ENCODE results near the gene HAGH. TPM values are rescaled to one million over a fixed set of nuclear protein-coding genes. Genes with fewer than 3 reads are reported as not detected.

The HAGH gene
- total RNA-seq, 1 donor from 2014 or later = 87.3 TPM

GRCh38 chr16:1762196-1762878, 64.3 kb downstream of the HAGH start:
- DNase-seq (ENCODE audit: low read depth) = no peak
- TF ChIP-seq CTCF (conservative IDR thresholded peaks at IDR 0.05; ENCODE audit: low read depth, low read length) = no peak
- no peak overlapping the region for H3K4me3 ChIP-seq (ENCODE audit: low read depth, low read length)

GRCh38 chr16:1761751-1762150, 64.9 kb downstream of the HAGH start:
- TF ChIP-seq CTCF (conservative IDR thresholded peaks at IDR 0.05; ENCODE audit: low read depth, low read length) = no peak
- DNase-seq (ENCODE audit: low read depth) = no peak
- H3K4me3 ChIP-seq (ENCODE audit: low read depth, low read length) = no peak overlapping the region

GRCh38 chr16:1760911-1761310, 65.7 kb downstream of the HAGH start:
- no peak overlapping the region for H3K4me3 ChIP-seq (ENCODE audit: low read depth, low read length)
- no peak for DNase-seq (ENCODE audit: low read depth)
- TF ChIP-seq CTCF (conservative IDR thresholded peaks at IDR 0.05; ENCODE audit: low read depth, low read length) = no peak

GRCh38 chr16:1759511-1759910, 67.1 kb downstream of the HAGH start:
- no peak for TF ChIP-seq CTCF (conservative IDR thresholded peaks at IDR 0.05; ENCODE audit: low read depth, low read length)
- no peak for DNase-seq (ENCODE audit: low read depth)
- H3K4me3 ChIP-seq (ENCODE audit: low read depth, low read length) = no peak overlapping the region

- TF ChIP-seq CTCF (conservative IDR thresholded peaks at IDR 0.05; ENCODE audit: low read depth, low read length) = no peak
- no peak for DNase-seq (ENCODE audit: low read depth)
- no peak overlapping the region for H3K4me3 ChIP-seq (ENCODE audit: low read depth, low read length)
Measured at GRCh38 chr16:1758923-1759322, 67.7 kb downstream of the HAGH start.

- TF ChIP-seq CTCF (conservative IDR thresholded peaks at IDR 0.05; ENCODE audit: low read depth, low read length) = no peak
- no peak for DNase-seq (ENCODE audit: low read depth)
- no peak overlapping the region for H3K4me3 ChIP-seq (ENCODE audit: low read depth, low read length)
Measured at GRCh38 chr16:1757714-1758461, 68.7 kb downstream of the HAGH start.

Other genes with a start within 250 kb of the HAGH start
- gene IFT140, start 214.8 kb downstream of the HAGH start, total RNA-seq = 4.6 and 12.5 TPM in 2 replicates
- gene CRAMP1, start 214.5 kb downstream of the HAGH start, total RNA-seq = 6.9 and 8.0 TPM in 2 replicates
- 119 and 226 TPM in 2 replicates for gene JPT2, start 148.5 kb downstream of the HAGH start, total RNA-seq
- 22.0 and 37.5 TPM in 2 replicates for gene MAPK8IP3, start 120.6 kb downstream of the HAGH start, total RNA-seq
- 50.5 and 63.2 TPM in 2 replicates for gene NME3, start 55.3 kb downstream of the HAGH start, total RNA-seq
- 7.5 and 14.0 TPM in 2 replicates for gene EME2, start 54.0 kb downstream of the HAGH start, total RNA-seq
- gene MRPS34, start 53.7 kb downstream of the HAGH start, total RNA-seq = 167 and 227 TPM in 2 replicates
- 35.0 and 57.9 TPM in 2 replicates for gene SPSB3, start 44.3 kb downstream of the HAGH start, total RNA-seq
- 111 and 138 TPM in 2 replicates for gene NUBP2, start 43.9 kb downstream of the HAGH start, total RNA-seq
- gene IGFALS, start 33.1 kb downstream of the HAGH start, total RNA-seq = 2.6 TPM in 1 of 2 replicates, not detected in the other
- gene FAHD1, start 381 bp upstream of the HAGH start, total RNA-seq = 47.7 and 59.2 TPM in 2 replicates
- 2.1 and 6.4 TPM in 2 replicates for gene MEIOB, start 45.3 kb upstream of the HAGH start, total RNA-seq
- gene HS3ST6, start 91.6 kb upstream of the HAGH start, total RNA-seq = not detected in 2 replicates
- gene MSRB1, start 116.4 kb upstream of the HAGH start, total RNA-seq = 8.6 and 22.0 TPM in 2 replicates
- not detected in 2 replicates for gene RPL3L, start 127.9 kb upstream of the HAGH start, total RNA-seq
- 236 and 407 TPM in 2 replicates for gene NDUFB10, start 132.7 kb upstream of the HAGH start, total RNA-seq
- 2,813 and 2,878 TPM in 2 replicates for gene RPS2, start 138.0 kb upstream of the HAGH start, total RNA-seq
- gene RNF151, start 140.0 kb upstream of the HAGH start, total RNA-seq = not detected in 2 replicates
- gene TBL3, start 145.2 kb upstream of the HAGH start, total RNA-seq = 108 and 127 TPM in 2 replicates
- gene NOXO1, start 154.6 kb upstream of the HAGH start, total RNA-seq = 0.94 and 1.2 TPM in 2 replicates
- 21.5 and 36.3 TPM in 2 replicates for gene GFER, start 157.4 kb upstream of the HAGH start, total RNA-seq
- gene SYNGR3, start 163.1 kb upstream of the HAGH start, total RNA-seq = 8.5 and 22.0 TPM in 2 replicates
- 48.8 and 66.9 TPM in 2 replicates for gene ZNF598, start 183.0 kb upstream of the HAGH start, total RNA-seq
- gene NPW, start 193.0 kb upstream of the HAGH start, total RNA-seq = 0.46 and 2.4 TPM in 2 replicates
- gene NHERF2, start 200.1 kb upstream of the HAGH start, total RNA-seq = 29.9 and 42.2 TPM in 2 replicates
- 61.2 and 62.8 TPM in 2 replicates for gene NTHL1, start 221.0 kb upstream of the HAGH start, total RNA-seq
- 30.7 and 64.1 TPM in 2 replicates for gene TSC2, start 221.2 kb upstream of the HAGH start, total RNA-seq